Measurements from ENCODE around the gene PAX6. TPM values are rescaled to one million over a fixed set of nuclear protein-coding genes. Genes with fewer than 3 reads are reported as not detected.
"Not testable (repeated sequence)": the region's sequence is repeated elsewhere in the genome, so short reads cannot be mapped to it uniquely, and the experiment has no call there.

PAX6 gene
- total and polyA plus RNA-seq, 3 donors from 2014 or later: 3.1 to 8.3 (median 4.1) TPM

DNA sequence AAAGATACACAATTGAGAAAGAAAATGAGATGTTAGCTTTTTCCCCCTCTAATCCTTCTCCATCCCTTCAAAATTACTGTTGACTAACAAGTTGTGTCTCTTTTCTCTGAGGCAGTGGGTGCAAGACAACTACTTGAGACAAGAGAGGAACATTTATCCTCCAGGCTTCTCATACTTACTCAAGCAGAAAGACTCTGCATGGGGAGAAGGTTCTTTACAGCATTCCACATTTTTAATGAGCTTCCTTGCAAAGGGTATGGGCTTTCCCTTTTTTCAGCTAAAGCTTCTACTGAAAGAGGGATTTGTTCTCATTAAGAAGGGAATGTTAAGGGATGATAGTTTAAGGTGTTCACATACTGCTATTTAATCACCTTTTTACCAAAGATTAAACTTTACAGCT is 47.8 kb downstream of the PAX6 start:
- TF ChIP-seq, protein P1, sequence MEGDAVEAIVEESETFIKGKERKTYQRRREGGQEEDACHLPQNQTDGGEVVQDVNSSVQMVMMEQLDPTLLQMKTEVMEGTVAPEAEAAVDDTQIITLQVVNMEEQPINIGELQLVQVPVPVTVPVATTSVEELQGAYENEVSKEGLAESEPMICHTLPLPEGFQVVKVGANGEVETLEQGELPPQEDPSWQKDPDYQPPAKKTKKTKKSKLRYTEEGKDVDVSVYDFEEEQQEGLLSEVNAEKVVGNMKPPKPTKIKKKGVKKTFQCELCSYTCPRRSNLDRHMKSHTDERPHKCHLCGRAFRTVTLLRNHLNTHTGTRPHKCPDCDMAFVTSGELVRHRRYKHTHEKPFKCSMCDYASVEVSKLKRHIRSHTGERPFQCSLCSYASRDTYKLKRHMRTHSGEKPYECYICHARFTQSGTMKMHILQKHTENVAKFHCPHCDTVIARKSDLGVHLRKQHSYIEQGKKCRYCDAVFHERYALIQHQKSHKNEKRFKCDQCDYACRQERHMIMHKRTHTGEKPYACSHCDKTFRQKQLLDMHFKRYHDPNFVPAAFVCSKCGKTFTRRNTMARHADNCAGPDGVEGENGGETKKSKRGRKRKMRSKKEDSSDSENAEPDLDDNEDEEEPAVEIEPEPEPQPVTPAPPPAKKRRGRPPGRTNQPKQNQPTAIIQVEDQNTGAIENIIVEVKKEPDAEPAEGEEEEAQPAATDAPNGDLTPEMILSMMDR (IDR thresholded peaks at IDR 0.05): no peak
- Histone ChIP-seq H3K4me1 (no peaks in the 10 kb centered on the region), H3K4me3 (no peak overlapping the region), H3K9me3 (no peaks in the 10 kb centered on the region), H3K27me3 (no peaks in the 10 kb centered on the region), H3K36me3 (ENCODE audit: low read depth, missing control alignments) (no peaks in the 10 kb centered on the region), H3K27ac (no peak overlapping the region)
- no peak for DNase-seq
- intact Hi-C loops (cut with DNase I; ENCODE audit: low total_unique reads): no loop called here

DNA sequence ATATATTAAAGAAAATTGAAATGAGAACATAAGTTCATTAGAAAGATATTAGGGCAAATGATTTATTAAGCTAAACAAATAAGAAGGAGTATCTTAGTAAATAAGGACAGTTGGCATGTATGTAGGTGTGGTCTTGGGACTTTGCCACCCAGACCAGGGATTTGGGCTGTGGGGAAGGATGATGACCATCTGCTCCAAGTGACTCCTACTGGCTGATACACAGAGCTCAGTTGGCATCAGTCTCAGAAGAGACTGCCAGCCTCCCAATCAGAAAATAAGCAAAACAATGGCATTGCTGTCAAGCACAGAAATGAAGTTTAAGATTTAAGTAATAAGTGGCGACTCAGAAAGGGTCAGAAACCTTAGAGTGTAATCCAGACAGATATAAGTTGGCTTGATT is 49.5 kb downstream of the PAX6 start:
- intact Hi-C loops (cut with DNase I; ENCODE audit: low total_unique reads): no loop called here
- Histone ChIP-seq H3K36me3 (ENCODE audit: low read depth, missing control alignments) (no peaks in the 10 kb centered on the region), H3K4me3 (no peak overlapping the region), H3K9me3 (no peaks in the 10 kb centered on the region), H3K27ac (no peak overlapping the region), H3K27me3 (no peaks in the 10 kb centered on the region), H3K4me1 (no peaks in the 10 kb centered on the region)
- WGBS, 2 donors: 74 to 79% methylated on average over 1 of the region's 1 CpG
- DNase-seq: no peak
- TF ChIP-seq, protein P1 (IDR thresholded peaks at IDR 0.05): no peak
- TF ChIP-seq POLR2A (IDR thresholded peaks at IDR 0.05): no peak

DNA sequence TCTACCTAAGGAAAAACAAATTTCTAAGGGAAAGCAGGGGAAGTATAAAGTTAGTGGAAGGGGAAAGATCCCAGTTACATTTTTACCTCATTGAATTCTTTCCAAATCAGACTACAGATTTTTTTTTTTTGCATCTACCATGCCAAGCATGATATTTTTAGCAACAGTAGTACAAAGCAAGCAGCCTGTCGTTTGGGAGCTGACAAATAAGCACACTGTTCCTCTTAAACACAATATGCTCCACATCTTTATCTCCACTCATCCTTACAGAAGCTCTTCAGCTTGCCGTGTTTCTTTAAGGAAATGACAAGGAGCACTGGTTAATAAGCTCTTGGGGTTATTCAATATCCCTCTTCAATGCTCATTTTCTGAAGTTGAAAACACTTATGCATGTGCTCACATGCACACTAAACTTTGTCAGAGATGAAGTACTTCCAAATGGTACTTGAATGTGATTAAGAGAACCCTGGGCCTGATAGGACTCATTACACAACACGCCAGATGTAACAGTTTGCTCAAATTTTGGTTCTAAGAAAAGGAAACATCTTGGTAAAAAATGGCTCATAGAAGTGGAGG is 53.8 kb downstream of the PAX6 start:
- no peak overlapping the region for H3K4me3 ChIP-seq

DNA sequence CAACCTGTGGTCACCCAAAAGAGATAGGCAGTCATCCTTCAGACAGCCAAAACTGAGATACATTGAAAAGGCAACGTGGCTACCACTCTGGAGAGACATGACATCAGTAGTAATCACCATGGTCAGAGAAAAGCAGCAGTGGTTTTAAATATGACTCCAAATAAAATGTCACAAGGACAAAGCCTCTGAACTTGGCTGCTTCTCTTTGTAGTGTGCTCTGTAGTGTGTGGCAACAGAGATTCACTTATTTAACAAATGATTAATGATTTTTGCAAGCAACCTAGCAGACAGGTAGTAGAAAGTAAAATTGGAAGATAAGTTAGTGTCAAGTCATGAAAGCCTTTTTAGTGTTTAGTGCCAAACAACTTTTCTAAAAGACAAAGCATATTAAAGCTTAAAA is 63.5 kb downstream of the PAX6 start:
- Histone ChIP-seq H3K36me3 (ENCODE audit: low read depth, missing control alignments) (no peaks in the 10 kb centered on the region), H3K4me3 (no peak overlapping the region), H3K27me3 (no peaks in the 10 kb centered on the region), H3K9me3 (no peaks in the 10 kb centered on the region), H3K27ac (no peak overlapping the region), H3K4me1 (no peaks in the 10 kb centered on the region)
- intact Hi-C loops (cut with DNase I; ENCODE audit: low total_unique reads): no loop called here
- TF ChIP-seq, protein P1 (IDR thresholded peaks at IDR 0.05): no peak
- TF ChIP-seq POLR2A (IDR thresholded peaks at IDR 0.05): no peak
- no peak for DNase-seq
- 41 to 43% methylated on average over 1 of the region's 1 CpG for WGBS, 2 donors

More for the DNA sequence above, 53.8 kb downstream of the PAX6 start:
- Histone ChIP-seq H3K27me3 (no peaks in the 10 kb centered on the region), H3K27ac (no peak overlapping the region), H3K9me3 (no peaks in the 10 kb centered on the region), H3K4me1 (no peaks in the 10 kb centered on the region), H3K36me3 (ENCODE audit: low read depth, missing control alignments) (no peaks in the 10 kb centered on the region)
- intact Hi-C loops (cut with DNase I; ENCODE audit: low total_unique reads): no loop called here
- TF ChIP-seq, protein P1 (IDR thresholded peaks at IDR 0.05): no peak
- TF ChIP-seq POLR2A (IDR thresholded peaks at IDR 0.05): no peak
- 31 to 47% methylated on average over 3 of the region's 3 CpGs for WGBS, 2 donors
- DNase-seq: no peak

DNA sequence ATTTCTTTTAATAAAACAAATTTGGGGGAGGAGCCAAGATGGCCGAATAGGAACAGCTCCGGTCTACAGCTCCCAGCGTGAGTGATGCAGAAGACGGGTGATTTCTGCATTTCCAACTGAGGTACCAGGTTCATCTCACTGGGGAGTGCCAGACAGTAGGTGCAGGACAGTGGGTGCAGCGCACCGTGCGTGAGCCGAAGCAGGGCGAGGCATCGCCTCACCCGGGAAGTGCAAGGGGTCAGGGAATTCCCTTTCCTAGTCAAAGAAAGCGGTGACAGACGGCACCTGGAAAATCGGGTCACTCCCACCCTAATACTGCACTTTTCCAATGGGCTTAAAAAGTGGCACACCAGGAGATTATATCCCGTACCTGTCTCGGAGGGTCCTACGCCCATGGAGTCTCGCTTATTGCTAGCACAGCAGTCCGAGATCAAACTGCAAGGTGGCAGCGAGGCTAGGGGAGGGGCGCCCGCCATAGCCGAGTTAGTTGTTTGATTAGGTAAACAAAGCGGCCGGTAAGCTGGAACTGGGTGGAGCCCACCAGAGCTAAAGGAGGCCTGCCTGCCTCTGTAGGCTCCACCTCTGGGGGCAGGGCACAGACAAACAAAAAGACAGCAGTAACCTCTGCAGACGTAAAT is 70.3 kb downstream of the PAX6 start:
- WGBS, 2 donors: 96 to 99% methylated on average over 23 to 26 of the region's 26 CpGs
- H3K27me3 ChIP-seq; H3K9me3 ChIP-seq; H3K4me1 ChIP-seq; H3K27ac ChIP-seq; intact Hi-C loops (cut with DNase I; ENCODE audit: low total_unique reads); DNase-seq; H3K4me3 ChIP-seq; H3K36me3 ChIP-seq (ENCODE audit: low read depth, missing control alignments): not testable (repeated sequence)

Measured in testis (tissue), 3 donors.